CD4-positive, alpha-beta T cell (primary cell): ENCODE data around the gene RHBDF1. TPM values are rescaled to one million over a fixed set of nuclear protein-coding genes. Genes with fewer than 3 reads are reported as not detected.
A peak's percentile ranks its signal among the peaks of the same experiment; 100 is the strongest.
"Not testable (repeated sequence)": the region's sequence is repeated elsewhere in the genome, so short reads cannot be mapped to it uniquely, and the experiment has no call there.

Source experiments
- ATAC-seq: fragments of 200-7000 bp; cut with Tn5 transposase; one replicate; pipeline ENCODE4 v1.10.0; 2022; ENCODE audit warnings: mild to moderate bottlenecking; ENCODE audit not compliant: poor library complexity
- CTCF ChIA-PET: fragments of 350-600 bp; sonication (Branson Sonifier 250); formaldehyde crosslinking; loops from one replicate; lab custom pipeline; 2021; ENCODE audit warnings: antibody characterized with exemption, inconsistent platforms; lab: Charles Lee
- POLR2A ChIA-PET: fragments of 350-600 bp; sonication (Branson Sonifier 250); formaldehyde crosslinking; loops from one replicate; lab custom pipeline; 2021; ENCODE audit warnings: antibody characterized with exemption, inconsistent platforms; lab: Charles Lee
- DNase-seq, 14 experiments: peaks; one replicate each; pipeline ENCODE4 v3.0.0-alpha.2; 2013 to 2020; ENCODE audit warnings: mixed read lengths in 2 of 14
- H3K27ac ChIP-seq, 2 donors: one replicate each; pipeline versions ENCODE4 v1.5.1 to v1.7.0; 2013; ENCODE audit warnings: low read length in 2 of 2, low read depth in 1 of 2, mild to moderate bottlenecking in 1 of 2
- H3K27me3 ChIP-seq, 2 experiments: 1 replicate in 1 of 2; 2 replicates in 1 of 2; pipeline versions ENCODE4 v1.6.1 to v1.7.0; 2013; ENCODE audit warnings: low read length in 2 of 2, control low read depth in 1 of 2, mild to moderate bottlenecking in 1 of 2, moderate library complexity in 1 of 2; ENCODE audit not compliant: insufficient read depth in 2 of 2, control insufficient read depth in 1 of 2
- H3K36me3 ChIP-seq: one replicate; pipeline ENCODE4 v1.6.1; 2013; ENCODE audit warnings: low read length, control low read depth; ENCODE audit not compliant: insufficient read depth
- H3K4me1 ChIP-seq: one replicate; pipeline ENCODE4 v1.6.1; 2013; ENCODE audit warnings: low read length, control low read depth; ENCODE audit not compliant: insufficient read depth
- H3K4me3 ChIP-seq: one replicate; pipeline ENCODE4 v1.5.1; 2013; ENCODE audit warnings: mild to moderate bottlenecking, low read length, moderate library complexity
- H3K9me3 ChIP-seq, 2 experiments: 1 replicate in 1 of 2; 2 replicates in 1 of 2; pipeline versions ENCODE4 v1.6.1 to v1.7.0; 2013; ENCODE audit warnings: low read length in 2 of 2, mild to moderate bottlenecking in 2 of 2, control low read depth in 1 of 2, moderate library complexity in 1 of 2; ENCODE audit not compliant: control insufficient read depth in 1 of 2, insufficient read depth in 1 of 2
- H3K27ac Mint-ChIP-seq: one replicate; pipeline ENCODE4 v1.8.0; 2020; ENCODE audit warnings: mixed read lengths
- H3K27me3 Mint-ChIP-seq: one replicate; pipeline ENCODE4 v1.8.0; 2021; ENCODE audit warnings: mixed read lengths
- H3K36me3 Mint-ChIP-seq: one replicate; pipeline ENCODE4 v1.8.0; 2021; ENCODE audit warnings: low read depth, mixed read lengths
- H3K4me1 Mint-ChIP-seq: one replicate; pipeline ENCODE4 v1.8.0; 2021; ENCODE audit warnings: low read depth, mixed read lengths
- H3K4me3 Mint-ChIP-seq: one replicate; pipeline ENCODE4 v1.8.0; 2020; ENCODE audit warnings: mild to moderate bottlenecking, mixed read lengths
- H3K9me3 Mint-ChIP-seq: one replicate; pipeline ENCODE4 v1.8.0; 2020; ENCODE audit warnings: mixed read lengths
- CTCF ChIP-seq: fragments of 200-600 bp; IDR thresholded peaks from one replicate; pipeline ENCODE4 v1.8.0; 2022; ENCODE audit warnings: antibody characterized with exemption, mild to moderate bottlenecking
- intact Hi-C, 2 experiments: fragments of 100-400 bp; cut with DNase I in 1 of 2; cut with micrococcal nuclease in 1 of 2; formaldehyde crosslinking; loops; one replicate each; pipeline versions ENCODE4 v1.15.1 to v1.9.0; 2023 to 2025; cut with DNase I, micrococcal nuclease
- total RNA-seq, 174 experiments: library from RNA in 2 of 174; stranded (reverse) in 2 of 174; gene quantifications; one replicate each; pipeline ENCODE4 v1.2.3 and lab custom pipeline; 2021 to 2026

RHBDF1 gene
- total RNA-seq, 2 experiments from 2014 or later = 0.33 to 0.34 TPM

GRCh38 chr16:34648-34987 is 37.8 kb downstream of the RHBDF1 start:
- Histone ChIP-seq H3K4me3 (no peak overlapping the region), H3K27me3 (no peaks in the 10 kb centered on the region), H3K27ac (no peak overlapping the region), H3K4me1 (peaks cover 20% of the 10 kb centered on the region), H3K9me3 (no peaks in the 10 kb centered on the region), H3K36me3 (no peaks in the 10 kb centered on the region)
- Mint-ChIP-seq H3K9me3 (no peaks in the 10 kb centered on the region), H3K36me3 (no peaks in the 10 kb centered on the region), H3K27ac (no peak overlapping the region), H3K27me3 (no peaks in the 10 kb centered on the region), H3K4me3 (no peak overlapping the region), H3K4me1 (peaks cover 25% of the 10 kb centered on the region)
- POLR2A ChIA-PET = no interaction called here
- ATAC-seq = no peak
- TF ChIP-seq CTCF = no peak
- CTCF ChIA-PET = no interaction called here
- DNase-seq = no peak
- intact Hi-C loops = no loop called here

GRCh38 chr16:33877-34647 is 38.4 kb downstream of the RHBDF1 start:
- no peak for TF ChIP-seq CTCF
- no peaks in the 10 kb centered on the region for H3K27me3 ChIP-seq
- Mint-ChIP-seq H3K27ac (no peak overlapping the region), H3K9me3 (no peaks in the 10 kb centered on the region), H3K36me3 (no peaks in the 10 kb centered on the region), H3K27me3 (no peaks in the 10 kb centered on the region), H3K4me3 (no peak overlapping the region), H3K4me1 (peaks cover 20% of the 10 kb centered on the region)
- POLR2A ChIA-PET = no interaction called here
- H3K36me3 ChIP-seq = no peaks in the 10 kb centered on the region
- intact Hi-C loops = no loop called here
- CTCF ChIA-PET = no interaction called here
- no peak for ATAC-seq
- no peak overlapping the region for H3K4me3 ChIP-seq
- H3K27ac ChIP-seq = no peak overlapping the region
- H3K4me1 ChIP-seq = peaks cover 16% of the 10 kb centered on the region
- no peaks in the 10 kb centered on the region for H3K9me3 ChIP-seq
- no peak for DNase-seq

- H3K4me1 Mint-ChIP-seq = peaks cover 12% of the 10 kb centered on the region
- H3K27me3 Mint-ChIP-seq, H3K9me3 ChIP-seq, H3K4me3 Mint-ChIP-seq, H3K4me1 ChIP-seq, intact Hi-C loops, H3K36me3 Mint-ChIP-seq, H3K9me3 Mint-ChIP-seq, DNase-seq, H3K36me3 ChIP-seq, H3K27me3 ChIP-seq, POLR2A ChIA-PET, H3K27ac Mint-ChIP-seq, H3K27ac ChIP-seq, CTCF ChIA-PET, H3K4me3 ChIP-seq, ATAC-seq: not testable (repeated sequence)
These were observed 39.1 kb downstream of the RHBDF1 start for GRCh38 chr16:33154-33876.

- H3K36me3 ChIP-seq, H3K27me3 ChIP-seq, CTCF ChIA-PET, H3K9me3 Mint-ChIP-seq, POLR2A ChIA-PET, H3K4me1 ChIP-seq, H3K4me3 Mint-ChIP-seq, H3K4me1 Mint-ChIP-seq, H3K27me3 Mint-ChIP-seq, H3K27ac ChIP-seq, H3K27ac Mint-ChIP-seq, H3K36me3 Mint-ChIP-seq, ATAC-seq, H3K4me3 ChIP-seq, H3K9me3 ChIP-seq, DNase-seq, intact Hi-C loops: not testable (repeated sequence)
These were observed 41.8 kb downstream of the RHBDF1 start for GRCh38 chr16:30627-31026.

- CTCF ChIA-PET, H3K27me3 Mint-ChIP-seq, H3K9me3 ChIP-seq, H3K4me3 Mint-ChIP-seq, H3K9me3 Mint-ChIP-seq, H3K36me3 Mint-ChIP-seq, H3K4me1 Mint-ChIP-seq, H3K36me3 ChIP-seq, H3K27ac ChIP-seq, H3K27me3 ChIP-seq, H3K4me1 ChIP-seq, H3K4me3 ChIP-seq, H3K27ac Mint-ChIP-seq, intact Hi-C loops, DNase-seq, POLR2A ChIA-PET: not testable (repeated sequence)
- peak; percentile 32 for ATAC-seq
These were observed 46.5 kb downstream of the RHBDF1 start for GRCh38 chr16:25926-26348.

GRCh38 chr16:24151-24550 is 48.3 kb downstream of the RHBDF1 start:
- H3K27me3 Mint-ChIP-seq, H3K9me3 Mint-ChIP-seq, intact Hi-C loops, CTCF ChIA-PET, POLR2A ChIA-PET, H3K4me1 ChIP-seq, H3K27ac Mint-ChIP-seq, ATAC-seq, DNase-seq, H3K4me1 Mint-ChIP-seq, H3K9me3 ChIP-seq, H3K36me3 ChIP-seq, H3K27me3 ChIP-seq, H3K4me3 Mint-ChIP-seq, H3K27ac ChIP-seq, H3K36me3 Mint-ChIP-seq, H3K4me3 ChIP-seq: not testable (repeated sequence)
